HepG2 (cell line): ENCODE measurements around the gene PARN. TPM values are rescaled to one million over a fixed set of nuclear protein-coding genes. Genes with fewer than 3 reads are reported as not detected.

ENCODE experiments used
- CC2D1A ChIP-seq: sonication (generic); formaldehyde crosslinking; IDR thresholded peaks from 2 replicates; pipeline ENCODE4 v1.8.1; 2023; ENCODE audit warnings: mild to moderate bottlenecking, missing genetic modification reagents
- CHCHD3 ChIP-seq: sonication (generic); formaldehyde crosslinking; IDR thresholded peaks from 2 replicates; pipeline ENCODE4 v1.8.0; 2022; ENCODE audit warnings: mild to moderate bottlenecking, missing genetic modification reagents, moderate library complexity
- MAFK ChIP-seq, 2 experiments: IDR thresholded peaks in 1 of 2; conservative IDR thresholded peaks in 1 of 2; 2 replicates each; pipeline ENCODE4 v1.6.1; 2011; ENCODE audit warnings: improper control_type of control experiment in 2 of 2, low read length in 2 of 2
- NFE2 ChIP-seq: sonication (generic); formaldehyde crosslinking; IDR thresholded peaks from 2 replicates; pipeline ENCODE4 v1.4.0; 2020; ENCODE audit warnings: missing genetic modification reagents
- ZNF331 ChIP-seq: sonication (generic); formaldehyde crosslinking; IDR thresholded peaks from 2 replicates; pipeline ENCODE4 v1.4.0; 2020; ENCODE audit warnings: missing genetic modification reagents
- ZNF598 ChIP-seq: sonication (generic); formaldehyde crosslinking; IDR thresholded peaks from 2 replicates; pipeline ENCODE4 v1.5.1; 2020; ENCODE audit warnings: mild to moderate bottlenecking, missing genetic modification reagents, borderline replicate concordance
- ZNF709 ChIP-seq: sonication (generic); formaldehyde crosslinking; IDR thresholded peaks from 2 replicates; pipeline ENCODE4 v1.5.0; 2020; ENCODE audit warnings: mild to moderate bottlenecking, missing genetic modification reagents
- ZNF841 ChIP-seq: sonication (generic); formaldehyde crosslinking; IDR thresholded peaks from 2 replicates; pipeline ENCODE4 v1.8.1; 2023; ENCODE audit warnings: missing genetic modification reagents, borderline replicate concordance
- polyA plus RNA-seq, 8 experiments: library from polyadenylated mRNA; depleted of rRNA in 3 of 8; stranded (reverse) in 7 of 8; unstranded in 1 of 8; fragments of >200 nt; fragmentation: Illumina TruSeq in 4 of 8; extraction: Trizol in 4 of 8; gene quantifications; 2 replicates each; pipeline versions ENCODE4 v1.2.1 to v1.2.3, GENCODE V29; 2011 to 2016; ENCODE audit warnings: low read depth in 4 of 8, missing spikeins in 1 of 8, mixed read lengths in 1 of 8; ENCODE audit not compliant: insufficient read depth in 1 of 8
- total RNA-seq, 5 experiments: library from RNA; depleted of rRNA; stranded (reverse); fragments of >200 nt; fragmentation: Illumina TruSeq; extraction: Trizol; gene quantifications; 2 replicates each; pipeline ENCODE4 v1.2.3, GENCODE V29; 2016; ENCODE audit warnings: low read depth in 1 of 5
- TF ChIP-seq, protein P1 (sequence below): sonication (generic); formaldehyde crosslinking; IDR thresholded peaks from 2 replicates; pipeline ENCODE4 v1.4.0; 2020; ENCODE audit warnings: missing genetic modification reagents
- TF ChIP-seq, protein P2 (sequence below): sonication (generic); formaldehyde crosslinking; IDR thresholded peaks from 2 replicates; pipeline ENCODE4 v1.4.0; 2020; ENCODE audit warnings: low read depth, missing genetic modification reagents
- TF ChIP-seq, protein P3 (sequence below): IDR thresholded peaks from 2 replicates; pipeline ENCODE4 v1.6.1; 2016; ENCODE audit warnings: mild to moderate bottlenecking
- TF ChIP-seq, protein P4 (sequence below): IDR thresholded peaks from 2 replicates; pipeline ENCODE4 v1.6.1; 2012; ENCODE audit warnings: low read length, improper control_type of control experiment
- TF ChIP-seq, protein P5 (sequence below): sonication (generic); formaldehyde crosslinking; IDR thresholded peaks from 2 replicates; pipeline ENCODE4 v1.5.0; 2020; ENCODE audit warnings: missing genetic modification reagents, mild to moderate bottlenecking, borderline replicate concordance

Gene PARN
- total and polyA plus RNA-seq, 2 of the 13 experiments (the other 11 are each of a cell fraction or from before 2014, with no cell fraction given) = 13.3 to 47.6 TPM

DNA sequence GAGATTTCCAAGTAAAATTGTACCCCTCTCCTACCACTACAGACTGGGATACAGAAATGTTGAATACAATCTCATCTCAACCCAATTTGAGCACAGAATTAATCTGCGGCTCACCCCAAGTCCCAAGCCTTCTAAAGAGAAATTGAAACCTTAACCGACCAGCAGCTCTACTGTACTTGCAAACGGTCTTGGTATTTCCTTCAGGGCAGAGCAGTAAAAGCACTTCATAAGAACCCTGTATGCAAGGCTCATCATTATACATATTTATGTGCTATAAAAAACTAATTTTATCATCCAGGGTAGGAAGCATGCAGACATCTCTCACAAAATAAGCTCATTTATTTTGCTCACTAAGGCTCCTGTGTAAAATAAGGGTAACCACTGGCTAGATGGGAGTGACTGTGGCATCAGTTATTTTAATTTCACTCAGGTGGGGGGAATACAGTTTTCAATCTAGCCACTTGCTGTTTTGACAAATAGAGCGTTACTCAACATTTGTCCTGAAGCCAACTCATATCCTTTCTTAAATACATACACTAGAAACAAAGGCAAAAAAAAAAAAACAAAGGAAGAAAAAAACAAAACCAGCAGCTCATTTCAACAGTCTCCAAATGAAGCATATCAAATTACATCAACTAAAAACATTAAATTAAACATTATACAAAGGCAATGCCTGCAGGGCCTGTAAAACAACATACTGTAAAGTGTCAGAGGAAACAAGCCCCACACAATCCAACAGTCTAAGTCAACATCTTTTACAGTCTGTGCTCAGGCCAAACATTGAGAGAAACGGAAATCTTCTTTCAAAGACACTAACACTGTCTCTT lies 65.0 kb downstream of the PARN start (continued):
- TF ChIP-seq, protein P1, sequence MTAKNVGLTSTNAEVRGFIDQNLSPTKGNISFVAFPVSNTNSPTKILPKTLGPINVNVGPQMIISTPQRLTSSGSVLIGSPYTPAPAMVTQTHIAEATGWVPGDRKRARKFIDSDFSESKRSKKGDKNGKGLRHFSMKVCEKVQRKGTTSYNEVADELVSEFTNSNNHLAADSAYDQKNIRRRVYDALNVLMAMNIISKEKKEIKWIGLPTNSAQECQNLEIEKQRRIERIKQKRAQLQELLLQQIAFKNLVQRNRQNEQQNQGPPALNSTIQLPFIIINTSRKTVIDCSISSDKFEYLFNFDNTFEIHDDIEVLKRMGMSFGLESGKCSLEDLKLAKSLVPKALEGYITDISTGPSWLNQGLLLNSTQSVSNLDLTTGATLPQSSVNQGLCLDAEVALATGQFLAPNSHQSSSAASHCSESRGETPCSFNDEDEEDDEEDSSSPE (CRISPR knock-in tag) = 0 out of 2 replicates have a peak, but pooled peaks have one; percentile 15
- TF ChIP-seq, protein P2, sequence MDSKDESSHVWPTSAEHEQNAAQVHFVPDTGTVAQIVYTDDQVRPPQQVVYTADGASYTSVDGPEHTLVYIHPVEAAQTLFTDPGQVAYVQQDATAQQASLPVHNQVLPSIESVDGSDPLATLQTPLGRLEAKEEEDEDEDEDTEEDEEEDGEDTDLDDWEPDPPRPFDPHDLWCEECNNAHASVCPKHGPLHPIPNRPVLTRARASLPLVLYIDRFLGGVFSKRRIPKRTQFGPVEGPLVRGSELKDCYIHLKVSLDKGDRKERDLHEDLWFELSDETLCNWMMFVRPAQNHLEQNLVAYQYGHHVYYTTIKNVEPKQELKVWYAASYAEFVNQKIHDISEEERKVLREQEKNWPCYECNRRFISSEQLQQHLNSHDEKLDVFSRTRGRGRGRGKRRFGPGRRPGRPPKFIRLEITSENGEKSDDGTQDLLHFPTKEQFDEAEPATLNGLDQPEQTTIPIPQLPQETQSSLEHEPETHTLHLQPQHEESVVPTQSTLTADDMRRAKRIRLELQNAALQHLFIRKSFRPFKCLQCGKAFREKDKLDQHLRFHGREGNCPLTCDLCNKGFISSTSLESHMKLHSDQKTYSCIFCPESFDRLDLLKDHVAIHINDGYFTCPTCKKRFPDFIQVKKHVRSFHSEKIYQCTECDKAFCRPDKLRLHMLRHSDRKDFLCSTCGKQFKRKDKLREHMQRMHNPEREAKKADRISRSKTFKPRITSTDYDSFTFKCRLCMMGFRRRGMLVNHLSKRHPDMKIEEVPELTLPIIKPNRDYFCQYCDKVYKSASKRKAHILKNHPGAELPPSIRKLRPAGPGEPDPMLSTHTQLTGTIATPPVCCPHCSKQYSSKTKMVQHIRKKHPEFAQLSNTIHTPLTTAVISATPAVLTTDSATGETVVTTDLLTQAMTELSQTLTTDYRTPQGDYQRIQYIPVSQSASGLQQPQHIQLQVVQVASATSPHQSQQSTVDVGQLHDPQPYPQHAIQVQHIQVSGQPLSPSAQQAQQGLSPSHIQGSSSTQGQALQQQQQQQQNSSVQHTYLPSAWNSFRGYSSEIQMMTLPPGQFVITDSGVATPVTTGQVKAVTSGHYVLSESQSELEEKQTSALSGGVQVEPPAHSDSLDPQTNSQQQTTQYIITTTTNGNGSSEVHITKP (CRISPR knock-in tag) = no peak
- TF ChIP-seq MAFK (conservative IDR thresholded peaks at IDR 0.05 in 1 of 2, IDR thresholded peaks at IDR 0.05 in 1 of 2; ENCODE audit: low read length in 2 of 2) (no peak), ZNF841 (no peak), ZNF709 (CRISPR knock-in tag) (no peak), ZNF331 (no peak), CHCHD3 (no peak), CC2D1A (CRISPR knock-in tag) (no peak), NFE2 (no peak), ZNF598 (CRISPR knock-in tag) (no peak)
- TF ChIP-seq, protein P3, sequence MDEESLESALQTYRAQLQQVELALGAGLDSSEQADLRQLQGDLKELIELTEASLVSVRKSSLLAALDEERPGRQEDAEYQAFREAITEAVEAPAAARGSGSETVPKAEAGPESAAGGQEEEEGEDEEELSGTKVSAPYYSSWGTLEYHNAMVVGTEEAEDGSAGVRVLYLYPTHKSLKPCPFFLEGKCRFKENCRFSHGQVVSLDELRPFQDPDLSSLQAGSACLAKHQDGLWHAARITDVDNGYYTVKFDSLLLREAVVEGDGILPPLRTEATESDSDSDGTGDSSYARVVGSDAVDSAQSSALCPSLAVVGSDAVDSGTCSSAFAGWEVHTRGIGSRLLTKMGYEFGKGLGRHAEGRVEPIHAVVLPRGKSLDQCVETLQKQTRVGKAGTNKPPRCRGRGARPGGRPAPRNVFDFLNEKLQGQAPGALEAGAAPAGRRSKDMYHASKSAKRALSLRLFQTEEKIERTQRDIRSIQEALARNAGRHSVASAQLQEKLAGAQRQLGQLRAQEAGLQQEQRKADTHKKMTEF (CRISPR knock-in tag) = 0 out of 2 replicates have a peak, but pooled peaks have one; percentile 20
- TF ChIP-seq, protein P4, sequence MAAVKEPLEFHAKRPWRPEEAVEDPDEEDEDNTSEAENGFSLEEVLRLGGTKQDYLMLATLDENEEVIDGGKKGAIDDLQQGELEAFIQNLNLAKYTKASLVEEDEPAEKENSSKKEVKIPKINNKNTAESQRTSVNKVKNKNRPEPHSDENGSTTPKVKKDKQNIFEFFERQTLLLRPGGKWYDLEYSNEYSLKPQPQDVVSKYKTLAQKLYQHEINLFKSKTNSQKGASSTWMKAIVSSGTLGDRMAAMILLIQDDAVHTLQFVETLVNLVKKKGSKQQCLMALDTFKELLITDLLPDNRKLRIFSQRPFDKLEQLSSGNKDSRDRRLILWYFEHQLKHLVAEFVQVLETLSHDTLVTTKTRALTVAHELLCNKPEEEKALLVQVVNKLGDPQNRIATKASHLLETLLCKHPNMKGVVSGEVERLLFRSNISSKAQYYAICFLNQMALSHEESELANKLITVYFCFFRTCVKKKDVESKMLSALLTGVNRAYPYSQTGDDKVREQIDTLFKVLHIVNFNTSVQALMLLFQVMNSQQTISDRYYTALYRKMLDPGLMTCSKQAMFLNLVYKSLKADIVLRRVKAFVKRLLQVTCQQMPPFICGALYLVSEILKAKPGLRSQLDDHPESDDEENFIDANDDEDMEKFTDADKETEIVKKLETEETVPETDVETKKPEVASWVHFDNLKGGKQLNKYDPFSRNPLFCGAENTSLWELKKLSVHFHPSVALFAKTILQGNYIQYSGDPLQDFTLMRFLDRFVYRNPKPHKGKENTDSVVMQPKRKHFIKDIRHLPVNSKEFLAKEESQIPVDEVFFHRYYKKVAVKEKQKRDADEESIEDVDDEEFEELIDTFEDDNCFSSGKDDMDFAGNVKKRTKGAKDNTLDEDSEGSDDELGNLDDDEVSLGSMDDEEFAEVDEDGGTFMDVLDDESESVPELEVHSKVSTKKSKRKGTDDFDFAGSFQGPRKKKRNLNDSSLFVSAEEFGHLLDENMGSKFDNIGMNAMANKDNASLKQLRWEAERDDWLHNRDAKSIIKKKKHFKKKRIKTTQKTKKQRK = no peak
- TF ChIP-seq, protein P5, sequence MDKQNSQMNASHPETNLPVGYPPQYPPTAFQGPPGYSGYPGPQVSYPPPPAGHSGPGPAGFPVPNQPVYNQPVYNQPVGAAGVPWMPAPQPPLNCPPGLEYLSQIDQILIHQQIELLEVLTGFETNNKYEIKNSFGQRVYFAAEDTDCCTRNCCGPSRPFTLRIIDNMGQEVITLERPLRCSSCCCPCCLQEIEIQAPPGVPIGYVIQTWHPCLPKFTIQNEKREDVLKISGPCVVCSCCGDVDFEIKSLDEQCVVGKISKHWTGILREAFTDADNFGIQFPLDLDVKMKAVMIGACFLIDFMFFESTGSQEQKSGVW (CRISPR knock-in tag) = no peak
